ENCODE measurements around the gene UMODL1.

UMODL1 gene

DNA sequence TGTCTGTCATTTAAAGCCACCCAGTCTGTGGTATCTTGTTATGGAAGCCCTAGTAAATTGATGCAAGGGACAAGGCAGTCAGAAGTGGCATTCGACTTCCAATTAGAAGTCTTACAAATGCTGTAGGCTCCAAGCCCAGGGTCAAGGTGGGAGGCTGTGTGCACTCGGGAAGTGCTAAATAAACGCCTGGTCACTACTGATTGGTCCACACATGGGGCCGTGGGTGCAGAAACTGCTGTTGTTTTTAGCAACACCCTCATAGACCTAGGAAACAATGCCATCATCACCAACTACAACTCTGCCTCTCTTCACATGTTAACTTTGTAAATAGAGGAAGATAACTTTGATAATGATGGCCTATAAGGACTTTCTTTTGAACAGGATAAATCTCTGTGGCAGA is 40.8 kb upstream of the UMODL1 start:
- TF ChIP-seq GLIS3 (CRISPR knock-in tag; IDR thresholded peaks at IDR 0.05) (no peak), TOX (CRISPR knock-in tag; IDR thresholded peaks at IDR 0.05; ENCODE audit: borderline replicate concordance) (no peak), ARNTL (CRISPR knock-in tag; IDR thresholded peaks at IDR 0.05; ENCODE audit: borderline replicate concordance, low read depth) (no peak), SNAI2 (CRISPR knock-in tag; IDR thresholded peaks at IDR 0.05) (no peak), PPARA (CRISPR knock-in tag; IDR thresholded peaks at IDR 0.05; ENCODE audit: borderline replicate concordance) (no peak), CSDC2 (CRISPR knock-in tag; IDR thresholded peaks at IDR 0.05) (no peak), ZNF565 (CRISPR knock-in tag; conservative IDR thresholded peaks at IDR 0.05; ENCODE audit: low read depth) (no peak), RARB (CRISPR knock-in tag; IDR thresholded peaks at IDR 0.05) (no peak), ZFP30 (CRISPR knock-in tag; IDR thresholded peaks at IDR 0.05) (no peak), TSHZ2 (CRISPR knock-in tag; IDR thresholded peaks at IDR 0.05) (no peak), TCF4 (CRISPR knock-in tag; IDR thresholded peaks at IDR 0.05; ENCODE audit: borderline replicate concordance) (no peak)
- TF ChIP-seq, protein P1, sequence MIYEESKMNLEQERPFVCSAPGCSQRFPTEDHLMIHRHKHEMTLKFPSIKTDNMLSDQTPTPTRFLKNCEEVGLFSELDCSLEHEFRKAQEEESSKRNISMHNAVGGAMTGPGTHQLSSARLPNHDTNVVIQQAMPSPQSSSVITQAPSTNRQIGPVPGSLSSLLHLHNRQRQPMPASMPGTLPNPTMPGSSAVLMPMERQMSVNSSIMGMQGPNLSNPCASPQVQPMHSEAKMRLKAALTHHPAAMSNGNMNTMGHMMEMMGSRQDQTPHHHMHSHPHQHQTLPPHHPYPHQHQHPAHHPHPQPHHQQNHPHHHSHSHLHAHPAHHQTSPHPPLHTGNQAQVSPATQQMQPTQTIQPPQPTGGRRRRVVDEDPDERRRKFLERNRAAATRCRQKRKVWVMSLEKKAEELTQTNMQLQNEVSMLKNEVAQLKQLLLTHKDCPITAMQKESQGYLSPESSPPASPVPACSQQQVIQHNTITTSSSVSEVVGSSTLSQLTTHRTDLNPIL (CRISPR knock-in tag; IDR thresholded peaks at IDR 0.05; ENCODE audit: low read depth), result no peak
- no peak for ATAC-seq

DNA sequence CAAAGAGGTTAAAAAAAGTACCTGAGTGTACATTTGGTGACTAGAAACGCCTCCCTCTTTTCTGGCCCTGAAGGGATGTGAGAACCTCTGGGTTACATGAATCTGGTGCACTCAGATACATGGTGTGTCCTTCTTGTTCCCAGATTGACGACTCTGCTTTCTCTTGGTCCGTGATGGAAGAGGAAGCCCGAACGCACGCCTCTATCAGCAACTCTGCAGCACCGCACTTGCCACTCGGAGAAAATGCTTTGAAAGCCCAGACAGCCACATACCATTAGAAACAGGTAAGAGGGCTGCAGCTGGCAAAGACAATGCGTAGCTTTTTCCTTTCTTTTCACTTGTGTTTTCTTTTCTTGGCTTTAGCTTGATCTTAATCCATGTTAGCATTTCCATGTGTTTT is 39.9 kb upstream of the UMODL1 start:
- TF ChIP-seq PPARA (CRISPR knock-in tag; IDR thresholded peaks at IDR 0.05; ENCODE audit: borderline replicate concordance) (no peak), ZC3H10 (CRISPR knock-in tag; IDR thresholded peaks at IDR 0.05) (no peak), ZFP30 (CRISPR knock-in tag; IDR thresholded peaks at IDR 0.05) (no peak), ESRRG (CRISPR knock-in tag; IDR thresholded peaks at IDR 0.05) (no peak), TSHZ2 (CRISPR knock-in tag; IDR thresholded peaks at IDR 0.05) (no peak), ZNF8 (CRISPR knock-in tag; IDR thresholded peaks at IDR 0.05) (no peak), GLIS3 (CRISPR knock-in tag; IDR thresholded peaks at IDR 0.05) (no peak), OSR1 (CRISPR knock-in tag; IDR thresholded peaks at IDR 0.05) (no peak), RARB (CRISPR knock-in tag; IDR thresholded peaks at IDR 0.05) (no peak), ZNF565 (CRISPR knock-in tag; conservative IDR thresholded peaks at IDR 0.05; ENCODE audit: low read depth) (no peak), BACH2 (CRISPR knock-in tag; IDR thresholded peaks at IDR 0.05; ENCODE audit: borderline replicate concordance) (no peak), CSDC2 (CRISPR knock-in tag; IDR thresholded peaks at IDR 0.05) (no peak), ZFP3 (CRISPR knock-in tag; IDR thresholded peaks at IDR 0.05) (no peak), TOX (CRISPR knock-in tag; IDR thresholded peaks at IDR 0.05; ENCODE audit: borderline replicate concordance) (no peak), ISL1 (CRISPR knock-in tag; IDR thresholded peaks at IDR 0.05) (no peak), ZNF70 (CRISPR knock-in tag; IDR thresholded peaks at IDR 0.05) (no peak), ARNTL (CRISPR knock-in tag; IDR thresholded peaks at IDR 0.05; ENCODE audit: borderline replicate concordance, low read depth) (no peak)
- TF ChIP-seq, protein P2, sequence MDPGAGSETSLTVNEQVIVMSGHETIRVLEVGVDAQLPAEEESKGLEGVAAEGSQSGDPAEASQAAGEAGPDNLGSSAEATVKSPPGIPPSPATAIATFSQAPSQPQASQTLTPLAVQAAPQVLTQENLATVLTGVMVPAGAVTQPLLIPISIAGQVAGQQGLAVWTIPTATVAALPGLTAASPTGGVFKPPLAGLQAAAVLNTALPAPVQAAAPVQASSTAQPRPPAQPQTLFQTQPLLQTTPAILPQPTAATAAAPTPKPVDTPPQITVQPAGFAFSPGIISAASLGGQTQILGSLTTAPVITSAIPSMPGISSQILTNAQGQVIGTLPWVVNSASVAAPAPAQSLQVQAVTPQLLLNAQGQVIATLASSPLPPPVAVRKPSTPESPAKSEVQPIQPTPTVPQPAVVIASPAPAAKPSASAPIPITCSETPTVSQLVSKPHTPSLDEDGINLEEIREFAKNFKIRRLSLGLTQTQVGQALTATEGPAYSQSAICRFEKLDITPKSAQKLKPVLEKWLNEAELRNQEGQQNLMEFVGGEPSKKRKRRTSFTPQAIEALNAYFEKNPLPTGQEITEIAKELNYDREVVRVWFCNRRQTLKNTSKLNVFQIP (CRISPR knock-in tag; IDR thresholded peaks at IDR 0.05; ENCODE audit: borderline replicate concordance, low read depth), result no peak
- TF ChIP-seq, protein P1 (CRISPR knock-in tag; IDR thresholded peaks at IDR 0.05; ENCODE audit: low read depth), result no peak
- no peak for ATAC-seq
